Endothelial cell of umbilical vein (primary cell): Measurements from ENCODE around the gene SAMD4A. TPM values are rescaled to one million over a fixed set of nuclear protein-coding genes. Genes with fewer than 3 reads are reported as not detected.

Experiments
- BruUV-seq: library from RNA; stranded (reverse); fragments of 400-500 nt; replicated peaks from 2 replicates; lab custom pipeline; 2021; lab: Mats Ljungman, UMichigan
- CTCF ChIA-PET: fragments of 300-600, 350-600 bp; sonication (Branson Sonifier 250); formaldehyde crosslinking; loops from one replicate; lab custom pipeline; 2021; ENCODE audit warnings: antibody characterized with exemption, inconsistent platforms; lab: Charles Lee
- POLR2A ChIA-PET: fragments of 300-600, 350-600 bp; sonication (Branson Sonifier 250); formaldehyde crosslinking; loops from one replicate; lab custom pipeline; 2021; ENCODE audit warnings: antibody characterized with exemption, inconsistent platforms; lab: Charles Lee
- DNase-seq: peaks from one replicate; pipeline ENCODE4 v3.0.0-alpha.2; 2011; ENCODE audit warnings: low read depth, low spot score
- FAIRE-seq: peaks from 2 replicates; lab custom pipeline; 2011; peaks lifted over from hg19 to GRCh38; lab: Jason Lieb, UNC
- H2AFZ ChIP-seq: 2 replicates; pipeline ENCODE4 v1.6.0; 2012; ENCODE audit warnings: low read depth, low read length, control low read depth, inconsistent platforms
- H3K27ac ChIP-seq: 2 replicates; pipeline ENCODE4 v1.5.1; 2011; ENCODE audit warnings: low read depth, mild to moderate bottlenecking, control low read depth, low read length, moderate library complexity; ENCODE audit not compliant: insufficient read depth
- H3K27me3 ChIP-seq, 2 experiments: 2 replicates each; pipeline versions ENCODE4 v1.6.0 to v1.6.1; 2011; ENCODE audit warnings: low read length in 2 of 2, mixed read lengths in 1 of 2; ENCODE audit not compliant: control insufficient read depth in 2 of 2, insufficient read depth in 2 of 2
- H3K36me3 ChIP-seq, 2 experiments: 2 replicates in 1 of 2; 3 replicates in 1 of 2; pipeline ENCODE4 v1.5.1; 2011; ENCODE audit warnings: low read length in 2 of 2, mild to moderate bottlenecking in 1 of 2, moderate library complexity in 1 of 2; ENCODE audit not compliant: control insufficient read depth in 2 of 2, insufficient read depth in 2 of 2; ENCODE audit errors: extremely low read depth in 1 of 2
- H3K4me1 ChIP-seq: 3 replicates; pipeline ENCODE4 v1.5.1; 2011; ENCODE audit warnings: mild to moderate bottlenecking, low read length; ENCODE audit not compliant: control insufficient read depth, insufficient read depth; ENCODE audit errors: extremely low read depth
- H3K4me2 ChIP-seq: 2 replicates; pipeline ENCODE4 v1.6.1; 2011; ENCODE audit warnings: low read length, control low read depth, mixed read lengths; ENCODE audit not compliant: insufficient read depth
- H3K4me3 ChIP-seq, 3 experiments: fragments of 200-600 bp in 1 of 3; sonication (generic), shearing (Covaris generic) in 1 of 3; replicated peaks in 1 of 3; 2 replicates each; pipeline ENCODE4 v1.5.1; 2011 to 2016; ENCODE audit warnings: control low read depth in 3 of 3, low read length in 3 of 3, mild to moderate bottlenecking in 2 of 3, inconsistent platforms in 1 of 3, low read depth in 1 of 3, moderate library complexity in 1 of 3; ENCODE audit not compliant: insufficient read depth in 1 of 3
- H3K79me2 ChIP-seq: 2 replicates; pipeline ENCODE4 v1.6.0; 2012; ENCODE audit warnings: low read length, inconsistent platforms; ENCODE audit not compliant: control insufficient read depth, insufficient read depth
- H3K9ac ChIP-seq: replicated peaks from 2 replicates; pipeline ENCODE3; 2011; ENCODE audit warnings: low read length, control low read depth; ENCODE audit not compliant: insufficient read depth; ENCODE audit errors: extremely low read depth
- H3K9me1 ChIP-seq: replicated peaks from 3 replicates; pipeline ENCODE4 v1.6.0; 2011; ENCODE audit warnings: mild to moderate bottlenecking, low read length; ENCODE audit not compliant: control insufficient read depth, insufficient read depth; ENCODE audit errors: extremely low read depth
- H3K9me3 ChIP-seq: replicated peaks from 2 replicates; pipeline ENCODE4 v1.5.1; 2012; ENCODE audit warnings: low read length, inconsistent platforms; ENCODE audit not compliant: control insufficient read depth, insufficient read depth
- H4K20me1 ChIP-seq: replicated peaks from 2 replicates; pipeline ENCODE3; 2011; ENCODE audit warnings: mild to moderate bottlenecking, low read length; ENCODE audit not compliant: control insufficient read depth, insufficient read depth; ENCODE audit errors: extremely low read depth
- CTCF ChIP-seq, 2 donors: IDR thresholded peaks; 1 replicate in 1 of 2; 2 replicates in 1 of 2; pipeline ENCODE4 v1.5.1; 2011; ENCODE audit warnings: low read length in 2 of 2, mild to moderate bottlenecking in 2 of 2, moderate library complexity in 2 of 2, control low read depth in 1 of 2, inconsistent platforms in 1 of 2, low read depth in 1 of 2; ENCODE audit not compliant: insufficient read depth in 1 of 2; ENCODE audit errors: extremely low read depth in 1 of 2
- EZH2 ChIP-seq: IDR thresholded peaks from 2 replicates; pipeline ENCODE4 v1.6.1; 2012; ENCODE audit warnings: borderline replicate concordance, low read depth, mild to moderate bottlenecking, moderate library complexity, low read length, inconsistent platforms; ENCODE audit not compliant: severe bottlenecking
- FOS ChIP-seq: IDR thresholded peaks from 2 replicates; pipeline ENCODE4 v1.6.1; 2011; ENCODE audit warnings: mild to moderate bottlenecking, low read length, moderate library complexity, borderline replicate concordance; ENCODE audit not compliant: insufficient read depth
- GATA2 ChIP-seq: IDR thresholded peaks from 2 replicates; pipeline ENCODE4 v1.7.0; 2011; ENCODE audit warnings: low read depth, mild to moderate bottlenecking, moderate library complexity, mixed read lengths, low read length; ENCODE audit not compliant: insufficient read length, insufficient read depth
- JUN ChIP-seq: IDR thresholded peaks from 2 replicates; pipeline ENCODE4 v1.6.1; 2011; ENCODE audit warnings: borderline replicate concordance, low read depth; ENCODE audit not compliant: insufficient read length, insufficient read depth
- MAX ChIP-seq: IDR thresholded peaks from 2 replicates; pipeline ENCODE4 v1.6.1; 2011; ENCODE audit not compliant: insufficient read depth, insufficient read length
- MYC ChIP-seq: IDR thresholded peaks from one replicate; pipeline ENCODE4 v1.6.1; 2011; ENCODE audit warnings: mild to moderate bottlenecking, low read depth, low read length
- POLR2A ChIP-seq: IDR thresholded peaks from 2 replicates; pipeline ENCODE4 v1.6.1; 2012; ENCODE audit warnings: low read depth, mild to moderate bottlenecking, control low read depth, low read length
- POLR2AphosphoS5 ChIP-seq: IDR thresholded peaks from 2 replicates; pipeline ENCODE4 v1.6.1; 2012; ENCODE audit warnings: low read depth, mild to moderate bottlenecking, control low read depth, low read length, moderate library complexity; ENCODE audit not compliant: insufficient read depth
- dilution Hi-C: fragments of 300-500 bp; cut with MboI; formaldehyde crosslinking; loops from one replicate; pipeline ENCODE4 v1.15.0; 2019; ENCODE audit warnings: low sequenced_read_pairs; ENCODE audit not compliant: extremely low pct_ligation_motif_present
- intact Hi-C: fragments of 100-400 bp; cut with micrococcal nuclease; formaldehyde crosslinking; loops from one replicate; pipeline ENCODE4 v1.10.0; 2022
- polyA plus RNA-seq, 4 experiments: library from polyadenylated mRNA; depleted of rRNA in 3 of 4; stranded (reverse) in 3 of 4; unstranded in 1 of 4; fragments of >200 nt; gene quantifications; 2 replicates each; pipeline versions ENCODE4 v1.2.1 to v1.2.3, GENCODE V29; 2011 to 2012; ENCODE audit warnings: missing spikeins in 1 of 4
- total RNA-seq: library from RNA; stranded (reverse); gene quantifications from 2 replicates; pipeline ENCODE4 v1.2.3, GENCODE V29; 2021

Gene SAMD4A
- total and polyA plus RNA-seq, 2 donors (not counting 3 experiments of a cell fraction or from before 2014, with no cell fraction given), result 37.7 to 95.3 TPM

GRCh38 chr14:54599966-54600716, 33.2 kb downstream of the SAMD4A start:
- H3K36me3 ChIP-seq, result peaks cover 0 to 11% of the 10 kb centered on the region in 2 experiments
- no peaks in the 10 kb centered on the region for H3K27me3 ChIP-seq
- ChIA-PET POLR2A (interaction anchor here (1.0 to 1.5 kb wide), 3 partner anchors 22 to 32 kb away, joined by 3 to 9 read pairs (median 4); no protein-coding TSS in a partner anchor), CTCF (interaction anchor here (0.6 to 3.0 kb wide), 13 partner anchors 9 to 90 kb away, joined by 3 to 14 read pairs (median 4); partner anchors contain the start of gene SAMD4A)
- H3K79me2 ChIP-seq, result peaks cover 75% of the 10 kb centered on the region
- FAIRE-seq (peak; percentile 86), DNase-seq (peak; percentile 76)
- BruUV-seq, result no TSS peak
- peaks cover 31% of the 10 kb centered on the region for H3K4me1 ChIP-seq
- H3K9me3 ChIP-seq, result no peaks in the 10 kb centered on the region
- H2AFZ ChIP-seq, result peak overlapping the region; percentile 25
- no peak for TF ChIP-seq EZH2
- TF ChIP-seq FOS, result peak; percentile 42
- peak; percentile 5 for TF ChIP-seq JUN
- H3K9ac ChIP-seq, result peak overlapping the region; percentile 44
- intact Hi-C loops (no loop called here), dilution Hi-C loops (no loop called here)
- H3K9me1 ChIP-seq, result no peaks in the 10 kb centered on the region
- H3K4me2 ChIP-seq, result peak overlapping the region; percentile 78
- peak overlapping the region in 1 of 3 experiments; percentile 6 for H3K4me3 ChIP-seq
- H4K20me1 ChIP-seq, result no peaks in the 10 kb centered on the region
- peak overlapping the region; percentile 65 for H3K27ac ChIP-seq

- dilution Hi-C loops (no loop called here), intact Hi-C loops (no loop called here)
- POLR2A ChIA-PET, result no interaction called here
- H3K9me3 ChIP-seq, result no peaks in the 10 kb centered on the region
- no peak overlapping the region for H3K27ac ChIP-seq
- no peak overlapping the region for H2AFZ ChIP-seq
- no peak for DNase-seq
- no peak overlapping the region for H3K4me3 ChIP-seq
- no peak for TF ChIP-seq POLR2A
- no peak for TF ChIP-seq EZH2
- no peak for TF ChIP-seq GATA2
- TF ChIP-seq FOS, result no peak
- TF ChIP-seq POLR2AphosphoS5, result no peak
- TF ChIP-seq CTCF (IDR thresholded peaks at IDR 0.05; ENCODE audit: extremely low read depth in 1 of 2, insufficient read depth in 1 of 2, low read depth in 1 of 2, low read length in 2 of 2), result no peak
- TF ChIP-seq MAX, result no peak
- TF ChIP-seq MYC, result no peak
- TF ChIP-seq JUN, result no peak
- no peak for FAIRE-seq
- no peaks in the 10 kb centered on the region for H3K9me1 ChIP-seq
- H3K9ac ChIP-seq, result no peak overlapping the region
- H3K4me2 ChIP-seq, result no peak overlapping the region
- H4K20me1 ChIP-seq, result no peaks in the 10 kb centered on the region
- peaks cover 0 to 12% of the 10 kb centered on the region in 2 experiments for H3K36me3 ChIP-seq
- no TSS peak for BruUV-seq
- CTCF ChIA-PET, result interaction anchor here (0.7 to 3.0 kb wide), 8 partner anchors 12 to 90 kb away, joined by 3 to 14 read pairs (median 4); no protein-coding TSS in a partner anchor
- no peaks in the 10 kb centered on the region for H3K27me3 ChIP-seq
- peaks cover 73% of the 10 kb centered on the region for H3K79me2 ChIP-seq
- peaks cover 31% of the 10 kb centered on the region for H3K4me1 ChIP-seq
These were observed 33.8 kb downstream of the SAMD4A start for GRCh38 chr14:54600717-54601109.
